IPS-15b (cell line): Measurements from ENCODE around the gene KCNQ5.

Experiments used
- H3K27me3 ChIP-seq: one replicate; pipeline ENCODE4 v1.6.1; 2013; ENCODE audit warnings: low read length; ENCODE audit not compliant: control insufficient read depth, insufficient read depth
- H3K36me3 ChIP-seq: one replicate; pipeline ENCODE4 v1.6.1; 2013; ENCODE audit warnings: low read length; ENCODE audit not compliant: control insufficient read depth, insufficient read depth
- H3K4me1 ChIP-seq: one replicate; pipeline ENCODE4 v1.6.1; 2013; ENCODE audit warnings: mild to moderate bottlenecking, low read length; ENCODE audit not compliant: control insufficient read depth, insufficient read depth
- H3K4me3 ChIP-seq: one replicate; pipeline ENCODE4 v1.5.1; 2013; ENCODE audit warnings: low read depth, low read length
- H3K9ac ChIP-seq: one replicate; pipeline ENCODE4 v1.6.1; 2013; ENCODE audit warnings: low read depth, mild to moderate bottlenecking, low read length
- H3K9me3 ChIP-seq: one replicate; pipeline ENCODE4 v1.6.1; 2013; ENCODE audit warnings: mild to moderate bottlenecking, low read length; ENCODE audit not compliant: control insufficient read depth, insufficient read depth

KCNQ5 gene

GRCh38 chr6:73088138-73088813, 466.4 kb downstream of the KCNQ5 start:
- Histone ChIP-seq H3K27me3 (no peaks in the 10 kb centered on the region), H3K36me3 (no peaks in the 10 kb centered on the region), H3K4me3 (no peak overlapping the region), H3K9ac (no peak overlapping the region), H3K9me3 (no peaks in the 10 kb centered on the region), H3K4me1 (peaks cover 7% of the 10 kb centered on the region)

DNA sequence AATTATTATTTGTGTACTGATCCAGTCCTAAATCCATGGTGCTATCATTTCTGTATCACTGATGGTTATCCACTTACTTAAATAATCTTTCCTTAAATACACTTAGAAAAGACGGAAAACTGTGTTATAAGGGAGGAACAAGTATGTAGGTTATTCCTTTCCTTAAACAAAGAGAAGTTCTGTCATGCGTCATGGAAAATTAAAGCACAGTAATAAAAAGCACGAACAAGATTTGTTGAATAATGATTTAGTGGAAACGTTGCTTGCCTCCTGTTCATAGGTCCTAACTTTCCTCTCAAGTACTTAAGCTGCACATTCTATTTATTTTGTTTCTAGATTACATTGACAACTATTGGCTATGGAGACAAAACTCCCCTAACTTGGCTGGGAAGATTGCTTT, 483.1 kb downstream of the KCNQ5 start:
- Histone ChIP-seq H3K4me3 (no peak overlapping the region), H3K9me3 (no peaks in the 10 kb centered on the region), H3K27me3 (no peaks in the 10 kb centered on the region)

DNA sequence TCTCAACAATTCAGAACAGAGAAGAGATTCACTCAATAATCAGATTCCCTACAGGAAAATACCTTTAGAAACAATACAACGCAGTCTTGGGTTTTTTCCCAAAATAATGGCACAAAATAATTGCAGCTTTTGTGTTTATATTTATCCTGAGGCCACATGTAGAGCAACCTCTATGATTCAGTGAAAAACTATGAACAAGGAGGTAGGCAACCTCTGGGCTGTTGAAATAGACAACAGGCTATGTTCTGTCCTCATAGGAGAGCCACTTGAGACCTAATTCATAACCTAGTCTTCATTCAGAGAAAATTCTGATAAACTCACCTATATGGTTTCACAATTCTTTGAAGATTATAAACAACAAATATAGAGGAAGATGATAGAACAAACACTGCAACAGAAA, 485.2 kb downstream of the KCNQ5 start:
- H3K9me3 ChIP-seq: no peaks in the 10 kb centered on the region
- H3K9ac ChIP-seq: no peak overlapping the region
- no peaks in the 10 kb centered on the region for H3K27me3 ChIP-seq
- no peak overlapping the region for H3K4me3 ChIP-seq
- H3K36me3 ChIP-seq: no peaks in the 10 kb centered on the region
- no peaks in the 10 kb centered on the region for H3K4me1 ChIP-seq

More for the DNA sequence above, 483.1 kb downstream of the KCNQ5 start:
- Histone ChIP-seq H3K9ac (no peak overlapping the region), H3K36me3 (no peaks in the 10 kb centered on the region), H3K4me1 (no peaks in the 10 kb centered on the region)

GRCh38 chr6:73108949-73109348, 487.1 kb downstream of the KCNQ5 start:
- H3K9me3 ChIP-seq: no peaks in the 10 kb centered on the region
- no peak overlapping the region for H3K9ac ChIP-seq
- no peaks in the 10 kb centered on the region for H3K27me3 ChIP-seq
- no peaks in the 10 kb centered on the region for H3K36me3 ChIP-seq
- no peak overlapping the region for H3K4me3 ChIP-seq
- H3K4me1 ChIP-seq: no peaks in the 10 kb centered on the region

- Histone ChIP-seq H3K36me3 (no peaks in the 10 kb centered on the region), H3K9me3 (no peaks in the 10 kb centered on the region), H3K27me3 (no peaks in the 10 kb centered on the region), H3K9ac (no peak overlapping the region), H3K4me1 (no peaks in the 10 kb centered on the region), H3K4me3 (no peak overlapping the region)
These were observed 487.8 kb downstream of the KCNQ5 start for GRCh38 chr6:73109659-73110058.

DNA sequence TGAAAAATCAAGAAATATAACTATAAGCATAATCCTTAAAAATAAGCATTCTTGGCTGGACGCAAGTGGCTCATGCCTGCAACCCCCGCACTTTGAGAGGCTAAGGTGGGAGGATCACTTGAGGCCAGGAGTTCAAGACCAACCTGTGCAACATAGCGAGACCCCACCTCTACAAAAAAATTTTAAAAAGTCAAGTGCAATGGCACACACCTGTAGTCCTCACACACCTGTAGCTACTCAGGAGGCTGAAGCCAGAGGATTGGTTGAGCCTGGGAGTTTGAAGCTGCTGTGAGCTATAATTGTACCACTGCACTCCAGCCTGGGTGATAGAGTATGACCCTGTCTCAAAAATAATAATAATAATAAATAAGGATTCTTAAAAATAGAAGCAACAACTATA, 494.5 kb downstream of the KCNQ5 start:
- H3K9ac ChIP-seq: no peak overlapping the region
- no peaks in the 10 kb centered on the region for H3K36me3 ChIP-seq
- H3K4me1 ChIP-seq: no peaks in the 10 kb centered on the region
- no peak overlapping the region for H3K4me3 ChIP-seq
- no peaks in the 10 kb centered on the region for H3K27me3 ChIP-seq
- H3K9me3 ChIP-seq: no peaks in the 10 kb centered on the region

DNA sequence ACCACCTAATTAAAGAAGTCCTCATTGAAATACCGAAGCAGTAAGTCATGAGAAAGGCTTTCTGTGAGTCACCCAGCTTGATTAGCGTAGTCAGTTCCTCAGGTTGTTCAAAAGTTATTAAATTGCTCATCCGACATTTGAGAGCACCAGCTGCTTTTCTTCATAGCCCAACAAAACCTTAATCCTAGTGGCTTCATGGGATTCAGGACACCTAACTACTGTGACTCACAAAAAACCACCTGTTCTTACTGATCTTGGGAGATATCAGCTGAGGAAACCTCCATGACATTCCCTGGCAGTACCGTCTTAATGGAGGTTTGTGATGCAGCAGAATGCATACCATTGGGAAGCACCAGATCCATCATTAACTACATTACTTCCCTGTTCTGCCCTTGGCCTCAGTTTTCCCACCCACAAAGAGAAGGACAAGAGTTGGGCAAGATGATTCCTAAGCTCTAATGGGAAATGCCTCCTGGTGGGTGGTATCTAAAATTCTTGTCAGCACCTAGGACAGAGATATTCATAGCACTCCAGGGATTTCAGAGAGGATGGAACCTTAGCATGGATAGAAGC, 499.6 kb downstream of the KCNQ5 start:
- Histone ChIP-seq H3K4me1 (no peaks in the 10 kb centered on the region), H3K4me3 (no peak overlapping the region), H3K9ac (no peak overlapping the region), H3K9me3 (no peaks in the 10 kb centered on the region), H3K36me3 (no peaks in the 10 kb centered on the region), H3K27me3 (no peaks in the 10 kb centered on the region)

GRCh38 chr6:73123632-73124329, 501.9 kb downstream of the KCNQ5 start:
- H3K9ac ChIP-seq: no peak overlapping the region
- no peak overlapping the region for H3K4me3 ChIP-seq
- H3K36me3 ChIP-seq: no peaks in the 10 kb centered on the region
- H3K9me3 ChIP-seq: no peaks in the 10 kb centered on the region
- H3K27me3 ChIP-seq: no peaks in the 10 kb centered on the region
- no peaks in the 10 kb centered on the region for H3K4me1 ChIP-seq

DNA sequence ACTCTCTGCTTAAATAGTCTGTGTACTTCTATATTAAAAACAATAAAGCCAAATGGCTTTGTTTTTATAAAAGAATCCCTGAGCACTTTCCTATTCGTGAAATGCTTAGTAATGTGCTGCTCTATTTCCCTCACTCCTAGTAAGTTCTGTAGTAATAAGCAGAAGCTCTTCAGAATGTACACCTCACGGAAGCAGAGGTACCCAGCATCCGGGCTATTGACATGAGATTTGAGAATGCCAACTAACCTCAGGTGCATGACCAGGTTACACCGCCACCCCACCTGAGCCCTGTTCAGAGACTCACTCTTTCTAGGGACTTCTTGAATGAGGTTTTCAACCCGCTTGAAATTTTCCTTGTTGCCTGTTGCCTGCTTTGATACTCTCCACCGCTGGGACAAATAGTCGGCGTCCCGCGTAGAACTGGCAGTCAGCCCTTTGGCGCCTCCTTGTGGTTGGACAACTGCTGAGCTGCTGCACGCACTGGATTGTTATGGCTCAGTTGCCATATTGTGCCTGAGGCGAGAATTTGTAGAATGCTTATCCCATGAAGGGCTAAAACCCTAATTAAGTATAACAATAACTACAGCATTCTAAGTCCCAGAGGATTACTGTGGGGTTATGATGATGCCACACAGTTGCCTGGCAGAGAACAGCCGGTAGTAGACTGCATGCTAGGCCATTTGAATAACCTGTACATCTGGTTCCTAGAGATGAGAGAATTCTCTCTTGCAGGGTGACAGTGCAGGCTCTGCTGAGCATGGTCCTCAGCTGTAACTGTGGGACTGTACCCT, 508.0 kb downstream of the KCNQ5 start:
- no peaks in the 10 kb centered on the region for H3K9me3 ChIP-seq
- no peaks in the 10 kb centered on the region for H3K4me1 ChIP-seq
- H3K36me3 ChIP-seq: no peaks in the 10 kb centered on the region
- H3K27me3 ChIP-seq: peaks cover 3% of the 10 kb centered on the region
- no peak overlapping the region for H3K4me3 ChIP-seq
- no peak overlapping the region for H3K9ac ChIP-seq

- H3K4me1 ChIP-seq: no peaks in the 10 kb centered on the region
- no peak overlapping the region for H3K9ac ChIP-seq
- H3K4me3 ChIP-seq: no peak overlapping the region
- H3K36me3 ChIP-seq: no peaks in the 10 kb centered on the region
- no peaks in the 10 kb centered on the region for H3K9me3 ChIP-seq
- H3K27me3 ChIP-seq: peaks cover 3% of the 10 kb centered on the region
These were observed 509.8 kb downstream of the KCNQ5 start for GRCh38 chr6:73131706-73132105.

DNA sequence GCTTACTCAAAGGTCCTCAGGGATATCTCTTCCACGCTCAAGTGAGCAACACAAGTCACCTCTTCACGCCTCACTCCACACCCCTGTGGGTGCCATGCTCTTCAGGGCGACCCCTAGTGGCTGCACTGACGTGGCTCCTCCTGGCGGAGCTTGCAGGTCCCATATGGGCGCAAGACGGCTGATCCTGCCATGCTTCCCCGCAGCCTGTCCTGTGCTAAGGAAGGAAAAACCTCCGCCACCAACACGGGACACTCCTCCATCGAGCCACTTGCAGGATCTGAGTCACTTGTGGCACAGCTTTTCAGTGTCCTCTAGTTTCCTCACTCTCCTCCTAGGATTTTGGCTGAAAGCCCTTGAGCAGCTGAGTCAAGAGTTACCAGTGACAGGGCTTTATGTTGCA, 512.7 kb downstream of the KCNQ5 start:
- H3K27me3 ChIP-seq: peaks cover 3% of the 10 kb centered on the region
- H3K4me1 ChIP-seq: no peaks in the 10 kb centered on the region
- no peak overlapping the region for H3K9ac ChIP-seq
- no peaks in the 10 kb centered on the region for H3K36me3 ChIP-seq
- H3K4me3 ChIP-seq: no peak overlapping the region
- no peaks in the 10 kb centered on the region for H3K9me3 ChIP-seq
